ENCODE data around the gene AFAP1L1. TPM values are rescaled to one million over a fixed set of nuclear protein-coding genes. Genes with fewer than 3 reads are reported as not detected.

The AFAP1L1 gene
- total RNA-seq, 1 donor from 2014 or later: 0.25 TPM

- H3K27me3 Mint-ChIP-seq (ENCODE audit: unreplicated experiment): peaks cover 3% of the 10 kb centered on the region
- no peak overlapping the region for H3K27ac Mint-ChIP-seq (ENCODE audit: unreplicated experiment)
- no peak for TF ChIP-seq CTCF (IDR thresholded peaks at IDR 0.05; ENCODE audit: partially characterized antibody, unreplicated experiment)
- H3K36me3 Mint-ChIP-seq (ENCODE audit: unreplicated experiment): peaks cover 9% of the 10 kb centered on the region
- no peak for DNase-seq
- H3K4me3 Mint-ChIP-seq (ENCODE audit: unreplicated experiment): no peak overlapping the region
- peaks cover 2% of the 10 kb centered on the region for H3K9me3 Mint-ChIP-seq (ENCODE audit: unreplicated experiment)
- no peaks in the 10 kb centered on the region for H3K4me1 Mint-ChIP-seq (ENCODE audit: low read depth, unreplicated experiment)
These were observed 31.7 kb upstream of the AFAP1L1 start for GRCh38 chr5:149239917-149240316.

- no peak overlapping the region for H3K4me3 Mint-ChIP-seq (ENCODE audit: unreplicated experiment)
- H3K27me3 Mint-ChIP-seq (ENCODE audit: unreplicated experiment): peaks cover 5% of the 10 kb centered on the region
- no peak for DNase-seq
- H3K36me3 Mint-ChIP-seq (ENCODE audit: unreplicated experiment): peaks cover 9% of the 10 kb centered on the region
- no peaks in the 10 kb centered on the region for H3K4me1 Mint-ChIP-seq (ENCODE audit: low read depth, unreplicated experiment)
- no peak for TF ChIP-seq CTCF (IDR thresholded peaks at IDR 0.05; ENCODE audit: partially characterized antibody, unreplicated experiment)
- H3K27ac Mint-ChIP-seq (ENCODE audit: unreplicated experiment): no peak overlapping the region
- H3K9me3 Mint-ChIP-seq (ENCODE audit: unreplicated experiment): peaks cover 2% of the 10 kb centered on the region
These were observed 31.2 kb upstream of the AFAP1L1 start for GRCh38 chr5:149240354-149240998.

DNA sequence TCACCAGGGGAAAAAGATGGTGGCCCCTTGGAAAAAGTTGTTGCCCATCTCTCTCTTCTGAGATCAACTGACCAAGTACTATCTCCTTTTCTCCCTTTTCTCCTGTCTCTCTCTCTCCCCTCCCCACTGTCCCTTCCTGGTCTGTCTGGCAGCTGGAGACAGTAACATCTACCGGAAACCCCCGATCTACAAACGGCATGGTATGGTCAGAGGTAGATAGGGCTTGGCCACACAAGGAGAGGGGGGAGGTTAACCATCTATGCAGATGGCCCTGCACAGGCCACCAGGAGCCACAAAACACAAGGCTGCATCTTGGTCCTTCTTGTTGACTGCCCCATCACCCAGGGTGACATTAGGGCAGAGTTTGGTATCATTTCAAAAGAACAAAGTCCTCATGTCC, 29.3 kb upstream of the AFAP1L1 start:
- no peak overlapping the region for H3K27ac Mint-ChIP-seq (ENCODE audit: unreplicated experiment)
- no peak overlapping the region for H3K4me3 Mint-ChIP-seq (ENCODE audit: unreplicated experiment)
- H3K27me3 Mint-ChIP-seq (ENCODE audit: unreplicated experiment): peaks cover 5% of the 10 kb centered on the region
- H3K36me3 Mint-ChIP-seq (ENCODE audit: unreplicated experiment): peaks cover 14% of the 10 kb centered on the region
- no peak for DNase-seq
- H3K9me3 Mint-ChIP-seq (ENCODE audit: unreplicated experiment): peaks cover 3% of the 10 kb centered on the region
- TF ChIP-seq CTCF (IDR thresholded peaks at IDR 0.05; ENCODE audit: partially characterized antibody, unreplicated experiment): no peak
- H3K4me1 Mint-ChIP-seq (ENCODE audit: low read depth, unreplicated experiment): no peaks in the 10 kb centered on the region

- Mint-ChIP-seq H3K4me1 (ENCODE audit: low read depth, unreplicated experiment) (no peaks in the 10 kb centered on the region), H3K4me3 (ENCODE audit: unreplicated experiment) (no peak overlapping the region), H3K36me3 (ENCODE audit: unreplicated experiment) (peaks cover 10% of the 10 kb centered on the region), H3K9me3 (ENCODE audit: unreplicated experiment) (peaks cover 4% of the 10 kb centered on the region), H3K27me3 (ENCODE audit: unreplicated experiment) (peaks cover 4% of the 10 kb centered on the region), H3K27ac (ENCODE audit: unreplicated experiment) (no peak overlapping the region)
- no peak for DNase-seq
- TF ChIP-seq CTCF (IDR thresholded peaks at IDR 0.05; ENCODE audit: partially characterized antibody, unreplicated experiment): no peak
These were observed 24.8 kb upstream of the AFAP1L1 start for GRCh38 chr5:149246906-149247305.

DNA sequence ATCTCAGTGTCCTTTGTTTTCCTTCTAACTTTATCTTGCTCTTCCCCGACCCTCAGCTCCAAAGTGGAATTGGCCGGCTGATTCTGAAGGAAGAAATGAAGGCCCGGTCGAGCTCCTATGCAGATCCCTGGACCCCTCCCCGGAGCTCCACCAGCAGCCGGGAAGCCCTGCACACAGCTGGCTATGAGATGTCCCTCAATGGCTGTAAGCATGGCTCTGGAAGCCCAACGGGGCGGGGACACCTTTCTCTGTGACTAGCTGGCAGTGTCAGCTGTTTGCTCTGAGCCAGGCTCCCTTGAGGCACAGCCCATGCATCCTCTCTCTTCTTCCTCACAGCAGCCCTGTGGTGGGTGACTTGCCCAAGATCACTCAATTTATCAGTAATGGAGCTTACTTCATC, 23.9 kb upstream of the AFAP1L1 start:
- H3K4me1 Mint-ChIP-seq (ENCODE audit: low read depth, unreplicated experiment): no peaks in the 10 kb centered on the region
- no peak overlapping the region for H3K27ac Mint-ChIP-seq (ENCODE audit: unreplicated experiment)
- H3K4me3 Mint-ChIP-seq (ENCODE audit: unreplicated experiment): no peak overlapping the region
- no peak for TF ChIP-seq CTCF (IDR thresholded peaks at IDR 0.05; ENCODE audit: partially characterized antibody, unreplicated experiment)
- H3K36me3 Mint-ChIP-seq (ENCODE audit: unreplicated experiment): peaks cover 10% of the 10 kb centered on the region
- DNase-seq: no peak
- peaks cover 3% of the 10 kb centered on the region for H3K9me3 Mint-ChIP-seq (ENCODE audit: unreplicated experiment)
- peaks cover 4% of the 10 kb centered on the region for H3K27me3 Mint-ChIP-seq (ENCODE audit: unreplicated experiment)
